RWPE2 (cell line): ENCODE data around the gene FAP.

Experiments
- ATAC-seq: fragments of 200-7000 bp; cut with Tn5 transposase; 3 replicates; pipeline ENCODE4 v1.9.1; 2021; ENCODE audit warnings: low read depth
- DNase-seq: peaks from one replicate; pipeline ENCODE4 v3.0.0-alpha.2; 2020; ENCODE audit warnings: low spot score
- H3K27ac ChIP-seq: fragments of 450-650 bp; 2 replicates; pipeline ENCODE4 v1.5.1; 2017; ENCODE audit warnings: mild to moderate bottlenecking; ENCODE audit not compliant: poor library complexity, severe bottlenecking
- H3K27me3 ChIP-seq: fragments of 250-450 bp; sonication (Bioruptor Pico); 2 replicates; pipeline ENCODE4 v1.5.1; 2021; ENCODE audit warnings: mild to moderate bottlenecking, moderate library complexity; ENCODE audit not compliant: insufficient read depth, poor library complexity, severe bottlenecking
- H3K36me3 ChIP-seq: fragments of 250-450 bp; sonication (Bioruptor Pico); 2 replicates; pipeline ENCODE4 v1.5.1; 2020; ENCODE audit warnings: low read depth, mild to moderate bottlenecking, moderate library complexity
- H3K4me1 ChIP-seq: fragments of 250-450 bp; sonication (Bioruptor Pico); 2 replicates; pipeline ENCODE4 v1.5.1; 2021; ENCODE audit warnings: mild to moderate bottlenecking, moderate library complexity; ENCODE audit not compliant: insufficient read depth, poor library complexity, severe bottlenecking
- H3K4me3 ChIP-seq: fragments of 250-450 bp; sonication (Bioruptor Pico); 2 replicates; pipeline ENCODE4 v1.5.1; 2021; ENCODE audit warnings: mild to moderate bottlenecking, moderate library complexity; ENCODE audit not compliant: severe bottlenecking
- H3K9me3 ChIP-seq: fragments of 250-450 bp; sonication (Bioruptor Pico); 2 replicates; pipeline ENCODE4 v1.5.1; 2021; ENCODE audit warnings: mild to moderate bottlenecking, moderate library complexity; ENCODE audit not compliant: severe bottlenecking
- CTCF ChIP-seq: fragments of 450-650 bp; IDR thresholded peaks from one replicate; pipeline ENCODE4 v1.5.1; 2017; ENCODE audit warnings: mild to moderate bottlenecking, moderate library complexity; ENCODE audit not compliant: poor library complexity, severe bottlenecking

Gene FAP

GRCh38 chr2:162177301-162177700 is 65.9 kb downstream of the FAP start:
- Histone ChIP-seq H3K27ac (no peak overlapping the region), H3K27me3 (no peaks in the 10 kb centered on the region), H3K9me3 (no peaks in the 10 kb centered on the region), H3K4me1 (no peaks in the 10 kb centered on the region), H3K36me3 (peaks cover 19% of the 10 kb centered on the region; the same call in 1 of the 2 replicates), H3K4me3 (no peak overlapping the region)
- ATAC-seq, result no peak
- DNase-seq, result no peak
- no peak for TF ChIP-seq CTCF

GRCh38 chr2:162175714-162176113 is 67.5 kb downstream of the FAP start:
- ATAC-seq (no peak), DNase-seq (no peak)
- H3K9me3 ChIP-seq, result no peaks in the 10 kb centered on the region
- no peaks in the 10 kb centered on the region for H3K4me1 ChIP-seq
- TF ChIP-seq CTCF, result no peak
- no peak overlapping the region for H3K27ac ChIP-seq
- H3K4me3 ChIP-seq, result no peak overlapping the region
- no peaks in the 10 kb centered on the region for H3K27me3 ChIP-seq
- peaks cover 20% of the 10 kb centered on the region; the same call in 1 of the 2 replicates for H3K36me3 ChIP-seq

- H3K4me1 ChIP-seq, result no peaks in the 10 kb centered on the region
- no peak overlapping the region for H3K4me3 ChIP-seq
- no peak for TF ChIP-seq CTCF
- no peak overlapping the region for H3K27ac ChIP-seq
- no peaks in the 10 kb centered on the region for H3K27me3 ChIP-seq
- peaks cover 20% of the 10 kb centered on the region; the same call in 1 of the 2 replicates for H3K36me3 ChIP-seq
- no peaks in the 10 kb centered on the region for H3K9me3 ChIP-seq
- no peak for DNase-seq
- ATAC-seq, result no peak
Measured at GRCh38 chr2:162174746-162175145, 68.5 kb downstream of the FAP start.

- Histone ChIP-seq H3K4me1 (no peaks in the 10 kb centered on the region), H3K27ac (no peak overlapping the region), H3K27me3 (no peaks in the 10 kb centered on the region), H3K36me3 (peaks cover 20% of the 10 kb centered on the region; the same call in 1 of the 2 replicates), H3K9me3 (no peaks in the 10 kb centered on the region), H3K4me3 (no peak overlapping the region)
- ATAC-seq (no peak), DNase-seq (no peak)
- no peak for TF ChIP-seq CTCF
Measured at GRCh38 chr2:162172802-162173370, 70.4 kb downstream of the FAP start.

GRCh38 chr2:162166745-162167144 is 76.5 kb downstream of the FAP start:
- TF ChIP-seq CTCF, result no peak
- no peaks in the 10 kb centered on the region for H3K27me3 ChIP-seq
- H3K9me3 ChIP-seq, result no peaks in the 10 kb centered on the region
- no peak overlapping the region for H3K27ac ChIP-seq
- no peak overlapping the region for H3K4me3 ChIP-seq
- DNase-seq, result no peak
- H3K4me1 ChIP-seq, result no peaks in the 10 kb centered on the region
- H3K36me3 ChIP-seq, result no peaks in the 10 kb centered on the region
- no peak for ATAC-seq
